Mesothelial cell of epicardium (in vitro differentiated cells): ENCODE results near the gene C3orf49. TPM values are rescaled to one million over a fixed set of nuclear protein-coding genes. Genes with fewer than 3 reads are reported as not detected.

ENCODE experiments used
- DNase-seq, 2 experiments: peaks; one replicate each; pipeline ENCODE4 v3.0.0; 2021; ENCODE audit warnings: low spot score in 2 of 2; ENCODE audit not compliant: unreplicated experiment in 2 of 2
- H3K27ac Mint-ChIP-seq: 2 replicates; pipeline ENCODE4 v1.8.0; 2021; ENCODE audit warnings: mixed read lengths
- H3K27me3 Mint-ChIP-seq: 2 replicates; pipeline ENCODE4 v1.8.0; 2021; ENCODE audit warnings: low read depth, mixed read lengths
- H3K36me3 Mint-ChIP-seq: 2 replicates; pipeline ENCODE4 v1.8.0; 2021; ENCODE audit warnings: mixed read lengths
- H3K4me1 Mint-ChIP-seq: 2 replicates; pipeline ENCODE4 v1.8.0; 2021; ENCODE audit warnings: mixed read lengths
- H3K4me3 Mint-ChIP-seq: 2 replicates; pipeline ENCODE4 v1.8.0; 2021; ENCODE audit warnings: mild to moderate bottlenecking, moderate library complexity, mixed read lengths
- H3K9me3 Mint-ChIP-seq: 2 replicates; pipeline ENCODE4 v1.8.0; 2021; ENCODE audit warnings: mixed read lengths
- CTCF ChIP-seq: fragments of 200-600 bp; sonication (generic); IDR thresholded peaks from one replicate; pipeline ENCODE4 v1.5.0; 2021; ENCODE audit warnings: antibody characterized with exemption; ENCODE audit not compliant: unreplicated experiment
- total RNA-seq: library from RNA; stranded (reverse); gene quantifications from 3 replicates; pipeline ENCODE4 v1.2.1, GENCODE V29; 2021

C3orf49 gene
- total RNA-seq, 1 donor from 2014 or later, result not detected

- Mint-ChIP-seq H3K27me3 (no peaks in the 10 kb centered on the region), H3K36me3 (no peaks in the 10 kb centered on the region), H3K9me3 (no peaks in the 10 kb centered on the region), H3K4me1 (peaks cover 35% of the 10 kb centered on the region), H3K27ac (no peak overlapping the region), H3K4me3 (no peak overlapping the region)
- no peak for TF ChIP-seq CTCF
- DNase-seq, result no peak
Observed at GRCh38 chr3:63861306-63861705, 42.2 kb downstream of the C3orf49 start.

- peak overlapping the region; percentile 94 for H3K4me3 Mint-ChIP-seq
- H3K27ac Mint-ChIP-seq, result peak overlapping the region; percentile 97
- H3K4me1 Mint-ChIP-seq, result peaks cover 35% of the 10 kb centered on the region
- H3K27me3 Mint-ChIP-seq, result no peaks in the 10 kb centered on the region
- no peak for DNase-seq
- peaks cover 5% of the 10 kb centered on the region for H3K36me3 Mint-ChIP-seq
- TF ChIP-seq CTCF, result no peak
- no peaks in the 10 kb centered on the region for H3K9me3 Mint-ChIP-seq
Observed at GRCh38 chr3:63862804-63863149, 43.7 kb downstream of the C3orf49 start.

- no peaks in the 10 kb centered on the region for H3K9me3 Mint-ChIP-seq
- peak within 1 kb of the TSS; percentile 94 for H3K4me3 Mint-ChIP-seq
- H3K4me1 Mint-ChIP-seq, result peaks cover 35% of the 10 kb centered on the region
- H3K27me3 Mint-ChIP-seq, result no peaks in the 10 kb centered on the region
- H3K27ac Mint-ChIP-seq, result peak within 1 kb of the TSS; percentile 97
- peak; percentile 37 to 75 for DNase-seq
- H3K36me3 Mint-ChIP-seq, result peaks cover 8% of the 10 kb centered on the region
- no peak for TF ChIP-seq CTCF
Observed at GRCh38 chr3:63863150-63864007, 44.3 kb downstream of the C3orf49 start, which contains the start of the genes ATXN7 and THOC7. Gene ATXN7 (plus strand): TSS chr3:63863867. CDS start chr3:63912599, 48,732 bp downstream. Gene THOC7 (minus strand): TSS chr3:63863805. CDS start chr3:63863790, 15 bp downstream.

- Mint-ChIP-seq H3K36me3 (peaks cover 8% of the 10 kb centered on the region), H3K9me3 (no peaks in the 10 kb centered on the region), H3K4me3 (peak overlapping the region; percentile 86), H3K27me3 (no peaks in the 10 kb centered on the region), H3K27ac (peak overlapping the region; percentile 89), H3K4me1 (peaks cover 28% of the 10 kb centered on the region)
- no peak for TF ChIP-seq CTCF
- DNase-seq, result peak; percentile 21 to 44
Observed at GRCh38 chr3:63864008-63864964, 45.2 kb downstream of the C3orf49 start.

GRCh38 chr3:63864965-63865327, 45.8 kb downstream of the C3orf49 start:
- H3K4me1 Mint-ChIP-seq, result peaks cover 23% of the 10 kb centered on the region
- H3K9me3 Mint-ChIP-seq, result no peaks in the 10 kb centered on the region
- no peak for TF ChIP-seq CTCF
- peaks cover 8% of the 10 kb centered on the region for H3K36me3 Mint-ChIP-seq
- peak overlapping the region; percentile 89 for H3K27ac Mint-ChIP-seq
- DNase-seq, result no peak
- H3K4me3 Mint-ChIP-seq, result peak overlapping the region; percentile 86
- no peaks in the 10 kb centered on the region for H3K27me3 Mint-ChIP-seq
